Measurements from ENCODE around the gene GLG1.

- TF ChIP-seq POLR2A (IDR thresholded peaks at IDR 0.05) (no peak), CTCF (IDR thresholded peaks at IDR 0.05) (no peak)
Observed at GRCh38 chr16:74611721-74612120, 4.8 kb upstream of the GLG1 start.

Measured in right lobe of liver (tissue), 4 donors.